ENCODE measurements around the gene PTEN.

GRCh38 chr10:87816163-87816897 lies 47.1 kb upstream of the PTEN start:
- TF ChIP-seq TEAD4 (IDR thresholded peaks at IDR 0.05) (no peak), CREB1 (IDR thresholded peaks at IDR 0.05; ENCODE audit: low read depth) (no peak), EP300 (IDR thresholded peaks at IDR 0.05; ENCODE audit: borderline replicate concordance) (no peak)
- TF ChIP-seq, protein P1, sequence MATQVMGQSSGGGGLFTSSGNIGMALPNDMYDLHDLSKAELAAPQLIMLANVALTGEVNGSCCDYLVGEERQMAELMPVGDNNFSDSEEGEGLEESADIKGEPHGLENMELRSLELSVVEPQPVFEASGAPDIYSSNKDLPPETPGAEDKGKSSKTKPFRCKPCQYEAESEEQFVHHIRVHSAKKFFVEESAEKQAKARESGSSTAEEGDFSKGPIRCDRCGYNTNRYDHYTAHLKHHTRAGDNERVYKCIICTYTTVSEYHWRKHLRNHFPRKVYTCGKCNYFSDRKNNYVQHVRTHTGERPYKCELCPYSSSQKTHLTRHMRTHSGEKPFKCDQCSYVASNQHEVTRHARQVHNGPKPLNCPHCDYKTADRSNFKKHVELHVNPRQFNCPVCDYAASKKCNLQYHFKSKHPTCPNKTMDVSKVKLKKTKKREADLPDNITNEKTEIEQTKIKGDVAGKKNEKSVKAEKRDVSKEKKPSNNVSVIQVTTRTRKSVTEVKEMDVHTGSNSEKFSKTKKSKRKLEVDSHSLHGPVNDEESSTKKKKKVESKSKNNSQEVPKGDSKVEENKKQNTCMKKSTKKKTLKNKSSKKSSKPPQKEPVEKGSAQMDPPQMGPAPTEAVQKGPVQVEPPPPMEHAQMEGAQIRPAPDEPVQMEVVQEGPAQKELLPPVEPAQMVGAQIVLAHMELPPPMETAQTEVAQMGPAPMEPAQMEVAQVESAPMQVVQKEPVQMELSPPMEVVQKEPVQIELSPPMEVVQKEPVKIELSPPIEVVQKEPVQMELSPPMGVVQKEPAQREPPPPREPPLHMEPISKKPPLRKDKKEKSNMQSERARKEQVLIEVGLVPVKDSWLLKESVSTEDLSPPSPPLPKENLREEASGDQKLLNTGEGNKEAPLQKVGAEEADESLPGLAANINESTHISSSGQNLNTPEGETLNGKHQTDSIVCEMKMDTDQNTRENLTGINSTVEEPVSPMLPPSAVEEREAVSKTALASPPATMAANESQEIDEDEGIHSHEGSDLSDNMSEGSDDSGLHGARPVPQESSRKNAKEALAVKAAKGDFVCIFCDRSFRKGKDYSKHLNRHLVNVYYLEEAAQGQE (IDR thresholded peaks at IDR 0.05; ENCODE audit: low read depth): no peak
